Left lung (tissue), 10 donors: Measurements from ENCODE around the gene SESN1. TPM values are rescaled to one million over a fixed set of nuclear protein-coding genes. Genes with fewer than 3 reads are reported as not detected.

Source experiments
- ATAC-seq: fragments of 200-7000 bp; cut with Tn5 transposase; one replicate; pipeline ENCODE4 v1.9.1; 2020; ENCODE audit warnings: moderate library complexity
- DNase-seq, 4 donors: peaks; one replicate each; pipeline ENCODE4 v3.0.0-alpha.2; 2013 to 2020
- H3K27ac ChIP-seq, 2 donors: fragments of 200-600 bp; sonication (generic) in 1 of 2; one replicate each; pipeline versions ENCODE4 v1.5.0 to v1.8.0; 2020 to 2021
- H3K27me3 ChIP-seq, 2 donors: fragments of 200-600 bp; sonication (generic) in 1 of 2; one replicate each; pipeline versions ENCODE4 v1.5.0 to v1.8.0; 2020 to 2021
- H3K36me3 ChIP-seq, 2 donors: fragments of 200-600 bp; sonication (generic) in 1 of 2; one replicate each; pipeline versions ENCODE4 v1.5.0 to v1.8.0; 2020 to 2021
- H3K4me1 ChIP-seq, 2 donors: fragments of 200-600 bp; one replicate each; pipeline ENCODE4 v1.8.0; 2021
- H3K4me3 ChIP-seq, 2 donors: fragments of 200-600 bp; sonication (generic) in 1 of 2; one replicate each; pipeline versions ENCODE4 v1.5.0 to v1.8.0; 2020 to 2021; ENCODE audit warnings: mild to moderate bottlenecking in 1 of 2
- H3K9me3 ChIP-seq, 2 donors: fragments of 200-600 bp; sonication (generic) in 1 of 2; one replicate each; pipeline versions ENCODE4 v1.5.0 to v1.8.0; 2020 to 2021
- intact Hi-C, 2 donors: fragments of 100-400 bp; cut with DNase I; formaldehyde crosslinking; loops; one replicate each; pipeline versions ENCODE4 v1.11.2 to v1.14.2; 2022
- polyA plus RNA-seq, 6 donors: library from polyadenylated mRNA; unstranded; fragments of 120-200 nt; gene quantifications; one replicate each; pipeline ENCODE4 v1.2.1, GENCODE V29; 2013; ENCODE audit not compliant: insufficient read length in 6 of 6
- total RNA-seq, 2 donors: library from RNA; stranded (reverse); fragmentation: NEBNext Ultra II Directional; extraction: Animal tissue kit (Norgen Biotek cat#: 25700); gene quantifications; one replicate each; pipeline ENCODE4 v1.2.1, GENCODE V29; 2021
- TF ChIP-seq, protein P1 (sequence below), 2 donors: fragments of 200-600 bp; sonication (generic) in 1 of 2; IDR thresholded peaks; one replicate each; pipeline versions ENCODE4 v1.5.0 to v1.8.0; 2021; ENCODE audit warnings: antibody characterized with exemption in 2 of 2
- donor health status: DM: no; HTN: yes; CAD: no.
- donor health status: DM: no; HTN: no; CAD: no.

Gene SESN1
- total and polyA plus RNA-seq, 8 donors = 20.5 to 90.5 (median 65.7) TPM

DNA sequence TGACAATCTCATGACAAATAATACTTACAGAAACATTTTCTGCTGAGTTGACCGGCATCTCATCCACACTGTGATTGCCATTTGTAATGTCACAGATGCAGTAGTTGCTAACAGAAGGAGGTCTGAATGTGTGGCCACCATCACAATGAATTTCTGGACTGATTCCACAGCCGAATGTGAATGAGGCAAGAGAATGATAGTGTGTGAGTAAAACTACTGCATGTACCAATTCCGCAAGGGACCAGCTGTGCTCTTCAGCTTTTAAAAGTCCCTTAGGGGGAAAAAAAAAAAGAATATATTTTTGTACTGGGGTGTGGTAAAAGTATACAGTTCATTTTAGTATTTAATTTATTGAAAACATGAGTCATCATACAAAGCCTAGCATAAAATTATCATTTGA lies 96.2 kb downstream of the SESN1 start:
- Histone ChIP-seq H3K4me1 (peaks cover 15 to 19% of the 10 kb centered on the region in 2 donors), H3K27me3 (no peaks in the 10 kb centered on the region), H3K9me3 (no peaks in the 10 kb centered on the region), H3K36me3 (peaks cover 0 to 36% of the 10 kb centered on the region in 2 donors), H3K27ac (no peak overlapping the region), H3K4me3 (no peak overlapping the region)
- ATAC-seq = no peak
- TF ChIP-seq, protein P1, sequence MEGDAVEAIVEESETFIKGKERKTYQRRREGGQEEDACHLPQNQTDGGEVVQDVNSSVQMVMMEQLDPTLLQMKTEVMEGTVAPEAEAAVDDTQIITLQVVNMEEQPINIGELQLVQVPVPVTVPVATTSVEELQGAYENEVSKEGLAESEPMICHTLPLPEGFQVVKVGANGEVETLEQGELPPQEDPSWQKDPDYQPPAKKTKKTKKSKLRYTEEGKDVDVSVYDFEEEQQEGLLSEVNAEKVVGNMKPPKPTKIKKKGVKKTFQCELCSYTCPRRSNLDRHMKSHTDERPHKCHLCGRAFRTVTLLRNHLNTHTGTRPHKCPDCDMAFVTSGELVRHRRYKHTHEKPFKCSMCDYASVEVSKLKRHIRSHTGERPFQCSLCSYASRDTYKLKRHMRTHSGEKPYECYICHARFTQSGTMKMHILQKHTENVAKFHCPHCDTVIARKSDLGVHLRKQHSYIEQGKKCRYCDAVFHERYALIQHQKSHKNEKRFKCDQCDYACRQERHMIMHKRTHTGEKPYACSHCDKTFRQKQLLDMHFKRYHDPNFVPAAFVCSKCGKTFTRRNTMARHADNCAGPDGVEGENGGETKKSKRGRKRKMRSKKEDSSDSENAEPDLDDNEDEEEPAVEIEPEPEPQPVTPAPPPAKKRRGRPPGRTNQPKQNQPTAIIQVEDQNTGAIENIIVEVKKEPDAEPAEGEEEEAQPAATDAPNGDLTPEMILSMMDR (IDR thresholded peaks at IDR 0.05) = no peak
- intact Hi-C loops = no loop called here
- no peak for DNase-seq

DNA sequence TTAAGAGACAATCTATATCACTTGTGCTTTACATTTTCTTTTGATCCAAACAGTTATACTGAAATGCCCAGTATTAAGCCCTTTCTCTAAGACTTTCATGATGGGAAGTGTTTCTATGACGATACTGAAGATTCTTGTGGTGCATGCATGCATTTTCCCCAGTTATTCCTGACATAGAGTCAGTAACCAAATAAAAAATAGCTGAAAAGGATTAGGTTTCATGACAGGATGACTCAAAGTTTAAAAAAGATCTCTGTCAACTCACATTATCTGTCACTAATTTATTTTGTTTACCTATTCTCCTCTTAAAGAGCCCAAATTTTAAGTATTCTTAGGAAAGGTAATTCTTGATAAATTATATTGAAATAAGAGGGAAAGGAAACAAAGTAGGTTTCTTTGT lies 98.4 kb downstream of the SESN1 start:
- DNase-seq = no peak
- no peak overlapping the region for H3K4me3 ChIP-seq
- TF ChIP-seq, protein P1 (IDR thresholded peaks at IDR 0.05) = no peak
- no peak for ATAC-seq
- H3K36me3 ChIP-seq = peaks cover 0 to 59% of the 10 kb centered on the region in 2 donors
- no peaks in the 10 kb centered on the region for H3K4me1 ChIP-seq
- intact Hi-C loops = no loop called here
- H3K9me3 ChIP-seq = no peaks in the 10 kb centered on the region
- no peak overlapping the region for H3K27ac ChIP-seq
- no peaks in the 10 kb centered on the region for H3K27me3 ChIP-seq

DNA sequence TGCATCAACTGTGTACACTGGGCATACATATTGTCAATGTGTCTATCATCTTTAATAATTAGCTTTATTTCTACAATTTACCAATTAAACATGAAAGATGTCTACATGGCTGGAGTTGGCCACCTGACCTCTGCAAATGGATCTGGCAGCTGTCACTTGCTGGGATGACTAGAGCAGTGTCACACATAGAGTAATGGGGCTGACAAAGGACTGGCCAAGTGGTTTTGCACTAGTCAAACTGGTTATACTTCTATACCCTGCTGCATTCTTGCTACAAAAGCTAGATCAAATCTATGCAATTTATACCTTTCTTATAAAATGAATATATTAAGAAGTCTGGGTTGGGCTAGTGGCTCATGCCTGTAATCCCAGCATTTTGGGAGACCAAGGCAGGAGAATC lies 99.3 kb downstream of the SESN1 start:
- Histone ChIP-seq H3K27ac (no peak overlapping the region), H3K27me3 (no peaks in the 10 kb centered on the region), H3K4me3 (no peak overlapping the region), H3K36me3 (peaks cover 0 to 63% of the 10 kb centered on the region in 2 donors), H3K9me3 (no peaks in the 10 kb centered on the region), H3K4me1 (no peaks in the 10 kb centered on the region)
- DNase-seq (no peak), ATAC-seq (peak; percentile 39)
- intact Hi-C loops = no loop called here
- TF ChIP-seq, protein P1 (IDR thresholded peaks at IDR 0.05) = no peak

DNA sequence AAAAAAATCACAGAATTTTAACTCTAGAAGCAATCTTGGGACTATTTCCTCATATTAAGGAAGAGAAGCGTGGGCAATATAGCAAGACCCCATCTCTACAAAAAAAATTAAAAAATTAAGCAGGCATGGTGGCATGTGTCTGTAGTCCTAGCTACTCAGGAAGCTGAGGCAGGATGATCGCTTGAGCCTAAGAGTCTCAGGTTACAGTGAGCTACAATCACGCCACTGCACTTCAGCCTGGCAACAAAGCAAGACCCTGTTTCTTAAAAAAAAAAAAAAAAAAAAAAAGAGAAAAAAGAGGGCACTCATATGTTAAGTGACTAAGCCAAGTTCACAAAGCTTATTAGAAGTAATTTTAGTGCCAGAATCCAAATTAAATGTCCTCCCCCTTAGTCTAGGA lies 100.8 kb downstream of the SESN1 start:
- intact Hi-C loops = no loop called here
- Histone ChIP-seq H3K27me3 (no peaks in the 10 kb centered on the region), H3K4me1 (no peaks in the 10 kb centered on the region), H3K36me3 (peaks cover 0 to 67% of the 10 kb centered on the region in 2 donors), H3K27ac (no peak overlapping the region), H3K9me3 (no peaks in the 10 kb centered on the region), H3K4me3 (no peak overlapping the region)
- DNase-seq (no peak), ATAC-seq (no peak)
- TF ChIP-seq, protein P1 (IDR thresholded peaks at IDR 0.05) = no peak

DNA sequence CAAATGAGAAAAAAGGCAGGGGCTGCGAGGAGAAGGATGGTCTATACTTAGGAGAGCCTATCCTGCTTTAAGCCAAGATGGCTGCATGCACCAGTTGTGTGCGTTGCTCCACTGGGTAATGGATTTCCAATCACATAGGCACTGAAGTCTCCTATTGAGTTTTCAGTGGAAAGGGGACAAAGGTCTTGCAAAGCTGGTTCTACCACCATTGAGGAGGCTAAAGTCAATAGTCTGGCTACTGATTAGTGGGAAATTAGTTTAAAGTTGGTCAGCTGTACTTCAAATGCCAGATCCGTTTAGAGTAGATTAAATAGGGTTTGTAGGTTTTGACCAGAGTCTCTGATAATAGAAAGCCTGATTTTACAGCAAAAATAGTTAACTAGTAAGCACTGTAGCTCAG lies 104.9 kb downstream of the SESN1 start:
- H3K36me3 ChIP-seq = peaks cover 0 to 78% of the 10 kb centered on the region in 2 donors
- H3K9me3 ChIP-seq = no peaks in the 10 kb centered on the region
- TF ChIP-seq, protein P1 (IDR thresholded peaks at IDR 0.05) = no peak
- H3K27me3 ChIP-seq = no peaks in the 10 kb centered on the region
- no peak for DNase-seq
- H3K4me3 ChIP-seq = no peak overlapping the region
- H3K27ac ChIP-seq = no peak overlapping the region
- intact Hi-C loops = no loop called here
- peak; percentile 10 for ATAC-seq
- H3K4me1 ChIP-seq = peaks cover 0 to 5% of the 10 kb centered on the region in 2 donors
